MM.1S (cell line): ENCODE results near the gene LCN15.

Source experiments
- DNase-seq: peaks from one replicate; pipeline ENCODE4 v3.0.0-alpha.2; 2015
- H2AFZ ChIP-seq: fragments of 300-600 bp; sonication (generic); 2 replicates; pipeline ENCODE4 v1.6.0; 2016; ENCODE audit warnings: antibody characterized with exemption, low read length
- H3F3A ChIP-seq: fragments of 300-600 bp; sonication (generic); 2 replicates; pipeline ENCODE4 v1.6.1; 2016; ENCODE audit warnings: mild to moderate bottlenecking, antibody characterized with exemption, low read length, moderate library complexity, mixed read lengths; ENCODE audit not compliant: insufficient read depth
- H3K27ac ChIP-seq: fragments of 300-600 bp; sonication (generic); 2 replicates; pipeline ENCODE4 v1.5.1; 2016; ENCODE audit warnings: mild to moderate bottlenecking, low read length
- H3K27me3 ChIP-seq: fragments of 300-600 bp; sonication (generic); replicated peaks from 2 replicates; pipeline ENCODE4 v1.6.0; 2016; ENCODE audit warnings: low read length; ENCODE audit not compliant: insufficient read depth
- H3K36me3 ChIP-seq: fragments of 300-600 bp; sonication (generic); replicated peaks from 2 replicates; pipeline ENCODE4 v1.6.1; 2016; ENCODE audit warnings: mild to moderate bottlenecking, low read length, mixed read lengths; ENCODE audit not compliant: insufficient read depth
- H3K4me1 ChIP-seq: fragments of 300-600 bp; sonication (generic); 2 replicates; pipeline ENCODE4 v1.6.1; 2016; ENCODE audit warnings: low read length, mixed read lengths
- H3K4me2 ChIP-seq: fragments of 300-600 bp; sonication (generic); 2 replicates; pipeline ENCODE4 v1.6.0; 2016; ENCODE audit warnings: low read depth, low read length
- H3K4me3 ChIP-seq: fragments of 300-600 bp; sonication (generic); 2 replicates; pipeline ENCODE4 v1.5.1; 2016; ENCODE audit warnings: low read length, mixed read lengths
- H3K79me2 ChIP-seq: fragments of 300-600 bp; sonication (generic); 2 replicates; pipeline ENCODE4 v1.6.1; 2016; ENCODE audit warnings: mixed run types, low read length, mixed read lengths
- H3K9ac ChIP-seq: fragments of 300-600 bp; sonication (generic); 2 replicates; pipeline ENCODE4 v1.6.1; 2016; ENCODE audit warnings: low read length, mixed read lengths
- H3K9me2 ChIP-seq: fragments of 300-600 bp; sonication (generic); replicated peaks from 2 replicates; pipeline ENCODE4 v1.6.1; 2016; ENCODE audit warnings: mild to moderate bottlenecking, low read length, mixed read lengths; ENCODE audit not compliant: insufficient read depth
- H3K9me3 ChIP-seq: fragments of 300-600 bp; sonication (generic); replicated peaks from 2 replicates; pipeline ENCODE4 v1.6.1; 2016; ENCODE audit warnings: mild to moderate bottlenecking, low read length, mixed read lengths; ENCODE audit not compliant: insufficient read depth
- H4K20me1 ChIP-seq: fragments of 300-600 bp; sonication (generic); 2 replicates; pipeline ENCODE4 v1.6.1; 2016; ENCODE audit warnings: mild to moderate bottlenecking, low read length, moderate library complexity, mixed read lengths; ENCODE audit not compliant: insufficient read depth
- CTCF ChIP-seq: fragments of 300-600 bp; sonication (generic); IDR thresholded peaks from 2 replicates; pipeline ENCODE4 v1.5.1; 2016; ENCODE audit warnings: antibody characterized with exemption, low read length, mixed read lengths
- EZH2 ChIP-seq: fragments of 300-600 bp; sonication (generic); optimal IDR thresholded peaks from 2 replicates; pipeline ENCODE3; 2017; ENCODE audit warnings: low read depth, mild to moderate bottlenecking, antibody characterized with exemption, low read length, mixed read lengths
- EZH2phosphoT487 ChIP-seq: fragments of 300-600 bp; sonication (generic); IDR thresholded peaks from 2 replicates; pipeline ENCODE4 v1.6.1; 2018; ENCODE audit warnings: antibody characterized with exemption, low read length

Gene LCN15

GRCh38 chr9:136721339-136722092, 42.8 kb downstream of the LCN15 start:
- Histone ChIP-seq H3K9ac (no peak overlapping the region), H3K4me1 (peaks cover 8% of the 10 kb centered on the region), H3K9me2 (no peaks in the 10 kb centered on the region), H3F3A (peaks cover 31% of the 10 kb centered on the region), H3K36me3 (peaks cover 8% of the 10 kb centered on the region), H2AFZ (no peak overlapping the region), H4K20me1 (peaks cover 39% of the 10 kb centered on the region), H3K79me2 (peaks cover 13% of the 10 kb centered on the region), H3K4me2 (no peak overlapping the region), H3K4me3 (no peak overlapping the region), H3K9me3 (no peaks in the 10 kb centered on the region), H3K27ac (no peak overlapping the region), H3K27me3 (peaks cover 20% of the 10 kb centered on the region)
- DNase-seq = no peak
- TF ChIP-seq EZH2 (no peak), EZH2phosphoT487 (no peak), CTCF (no peak)

GRCh38 chr9:136720898-136721338, 43.4 kb downstream of the LCN15 start:
- TF ChIP-seq EZH2phosphoT487 = no peak
- no peak for TF ChIP-seq EZH2
- TF ChIP-seq CTCF = no peak
- Histone ChIP-seq H3K9ac (no peak overlapping the region), H3K27me3 (peaks cover 26% of the 10 kb centered on the region), H4K20me1 (peaks cover 33% of the 10 kb centered on the region), H3K4me2 (no peak overlapping the region), H3K36me3 (peaks cover 2% of the 10 kb centered on the region), H3K4me1 (peaks cover 3% of the 10 kb centered on the region; the same call in 1 of the 2 replicates), H3F3A (peaks cover 26% of the 10 kb centered on the region), H2AFZ (no peak overlapping the region), H3K27ac (no peak overlapping the region), H3K4me3 (no peak overlapping the region), H3K79me2 (peaks cover 7% of the 10 kb centered on the region), H3K9me2 (no peaks in the 10 kb centered on the region), H3K9me3 (no peaks in the 10 kb centered on the region)
- no peak for DNase-seq

GRCh38 chr9:136720251-136720897, 43.9 kb downstream of the LCN15 start:
- H3K9ac ChIP-seq = no peak overlapping the region
- no peaks in the 10 kb centered on the region for H3K9me3 ChIP-seq
- H3K79me2 ChIP-seq = peaks cover 2% of the 10 kb centered on the region
- no peaks in the 10 kb centered on the region for H3K4me1 ChIP-seq
- no peak overlapping the region for H3K4me2 ChIP-seq
- no peak for DNase-seq
- TF ChIP-seq EZH2phosphoT487 = no peak
- TF ChIP-seq CTCF = no peak
- no peak for TF ChIP-seq EZH2
- H3K36me3 ChIP-seq = no peaks in the 10 kb centered on the region; the same call in 1 of the 2 replicates
- H3K4me3 ChIP-seq = no peak overlapping the region
- peaks cover 31% of the 10 kb centered on the region for H3K27me3 ChIP-seq
- peaks cover 28% of the 10 kb centered on the region for H4K20me1 ChIP-seq
- H2AFZ ChIP-seq = no peak overlapping the region
- no peaks in the 10 kb centered on the region for H3K9me2 ChIP-seq
- H3K27ac ChIP-seq = no peak overlapping the region
- peaks cover 20% of the 10 kb centered on the region for H3F3A ChIP-seq
